GM18861 (cell line): ENCODE measurements around the gene FAM185A.
A peak's percentile ranks its signal among the peaks of the same experiment; 100 is the strongest.
"Not testable (repeated sequence)": the region's sequence is repeated elsewhere in the genome, so short reads cannot be mapped to it uniquely, and the experiment has no call there.

Experiments
- ATAC-seq: cut with Tn5 transposase; IDR thresholded peaks from one replicate; pipeline ENCODE4 v1.9.1; 2021; ENCODE audit not compliant: unreplicated experiment

FAM185A gene

DNA sequence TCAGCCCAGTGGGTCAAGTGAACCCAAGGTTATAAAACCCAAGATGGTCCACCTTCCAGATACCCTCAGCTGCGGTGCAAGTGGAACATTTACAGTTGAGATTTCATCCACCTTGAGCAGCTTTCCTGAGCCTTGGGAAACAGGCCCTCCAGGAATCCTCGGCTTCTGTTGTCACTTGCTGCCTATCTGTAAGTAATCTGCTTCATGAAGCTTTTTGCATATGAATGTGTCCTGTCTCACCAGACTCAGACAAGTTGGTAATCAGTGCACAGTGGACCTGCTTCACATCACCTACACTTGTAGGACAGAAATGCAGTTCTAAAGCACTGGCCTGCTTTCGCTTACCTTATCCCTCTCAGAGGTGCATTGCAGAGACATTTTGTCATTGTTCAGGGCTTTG lies 80.3 kb downstream of the FAM185A start:
- no peak for ATAC-seq

DNA sequence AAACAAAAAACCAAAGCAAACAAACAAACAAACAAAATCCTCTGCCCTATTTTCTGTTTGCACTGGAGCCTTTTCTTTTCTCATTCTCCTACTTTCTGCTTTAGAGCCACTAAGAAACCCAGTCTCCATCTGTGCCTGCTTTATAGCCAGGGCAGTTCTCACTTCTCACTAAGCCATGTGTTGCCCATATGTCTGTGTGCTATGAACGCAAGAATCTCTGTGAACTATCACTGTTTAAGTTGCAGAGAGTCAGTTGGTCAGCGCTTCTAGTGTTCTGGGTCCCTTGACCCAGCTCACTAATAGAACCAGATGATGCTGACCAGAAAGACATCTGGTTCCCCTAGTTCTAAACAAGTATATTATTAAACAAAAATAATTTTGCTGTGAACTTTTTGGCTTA lies 81.4 kb downstream of the FAM185A start:
- no peak for ATAC-seq

- ATAC-seq: no peak
Observed at GRCh38 chr7:102832674-102833073, 83.9 kb downstream of the FAM185A start.

DNA sequence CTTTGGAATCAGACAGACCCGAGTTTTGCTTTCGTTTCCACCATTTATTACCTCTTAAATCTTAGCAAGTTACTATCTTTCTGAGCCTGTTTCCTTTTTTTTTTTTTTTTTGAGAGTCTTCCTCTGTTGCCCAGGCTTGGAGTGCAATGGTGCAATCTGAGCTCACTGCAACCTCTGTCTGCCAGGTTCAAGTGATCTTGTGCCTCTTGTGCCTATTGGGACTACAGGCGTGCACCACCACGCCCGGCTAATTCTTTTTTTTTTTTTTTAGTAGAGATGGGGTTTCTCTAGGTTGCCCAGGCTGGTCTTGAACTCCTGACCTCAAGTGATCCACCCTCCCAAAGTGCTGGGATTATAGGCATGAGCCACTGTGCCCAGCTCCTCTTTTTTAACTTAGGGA lies 84.5 kb downstream of the FAM185A start:
- ATAC-seq: no peak

GRCh38 chr7:102834466-102834865 lies 85.7 kb downstream of the FAM185A start:
- ATAC-seq: no peak

GRCh38 chr7:102834999-102835398 lies 86.2 kb downstream of the FAM185A start:
- peak; percentile 94 for ATAC-seq

- no peak for ATAC-seq
Observed at GRCh38 chr7:102836191-102836919, 87.6 kb downstream of the FAM185A start.

DNA sequence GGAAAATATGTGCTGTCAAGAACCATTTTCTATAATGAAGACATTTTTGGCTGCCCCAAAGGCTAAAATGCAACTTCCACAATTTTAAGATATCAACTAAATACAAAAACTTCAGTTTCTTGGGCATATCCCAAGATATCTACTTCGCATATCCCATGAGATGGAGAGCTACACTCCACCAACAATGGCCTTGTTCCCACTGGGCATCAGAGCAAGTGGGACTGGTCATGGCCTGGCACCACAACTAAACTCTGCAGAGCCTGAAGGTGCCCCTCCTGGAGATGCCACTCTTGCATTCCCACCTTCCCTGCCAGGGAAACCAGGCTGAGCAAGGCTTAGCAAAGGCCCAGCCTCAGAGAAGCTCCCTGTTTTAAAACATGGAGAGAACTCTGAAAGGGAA lies 88.2 kb downstream of the FAM185A start:
- ATAC-seq: no peak

DNA sequence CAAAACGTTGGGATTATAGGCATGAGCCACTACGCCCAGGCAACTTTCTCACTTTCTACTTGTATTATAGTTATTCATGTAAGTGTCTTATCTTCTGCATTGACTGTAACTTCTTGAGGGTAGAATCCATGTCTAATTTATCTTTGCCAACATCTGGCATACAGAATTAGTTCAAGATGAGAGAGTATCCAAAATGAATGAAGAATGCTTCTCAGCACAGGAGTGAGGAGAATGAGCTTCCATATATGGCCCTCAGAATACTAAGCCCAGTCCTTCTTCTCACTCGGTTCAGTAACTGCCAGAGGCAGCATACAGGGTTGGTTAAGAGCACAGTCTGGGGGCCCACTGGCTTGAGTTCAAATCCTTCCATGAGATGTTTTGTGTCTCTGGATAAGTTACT lies 89.0 kb downstream of the FAM185A start:
- ATAC-seq: no peak

DNA sequence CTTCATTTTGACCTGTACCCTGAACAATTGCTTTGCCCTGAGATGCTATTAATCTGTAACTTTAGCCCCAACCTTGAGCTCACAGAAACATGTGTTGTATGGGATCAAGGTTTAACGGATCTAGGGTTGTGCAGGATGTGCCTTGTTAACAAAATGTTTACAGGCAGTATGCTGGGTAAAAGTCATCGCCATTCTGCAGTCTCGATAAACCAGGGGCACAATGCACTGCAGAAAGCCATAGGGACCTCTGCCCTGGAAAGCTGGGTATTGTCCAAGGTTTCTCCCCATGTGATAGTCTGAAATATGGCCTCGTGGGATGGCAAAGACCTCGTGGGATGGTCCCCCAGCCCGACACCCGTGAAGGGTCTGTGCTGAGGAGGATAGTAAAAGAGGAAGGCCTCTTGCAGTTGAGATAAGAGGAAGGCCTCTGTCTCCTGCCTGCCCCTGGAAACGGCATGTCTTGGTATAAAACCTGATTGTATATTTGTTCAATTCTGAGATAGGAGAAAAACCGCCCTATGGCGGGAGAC lies 89.8 kb downstream of the FAM185A start:
- ATAC-seq: not testable (repeated sequence)

DNA sequence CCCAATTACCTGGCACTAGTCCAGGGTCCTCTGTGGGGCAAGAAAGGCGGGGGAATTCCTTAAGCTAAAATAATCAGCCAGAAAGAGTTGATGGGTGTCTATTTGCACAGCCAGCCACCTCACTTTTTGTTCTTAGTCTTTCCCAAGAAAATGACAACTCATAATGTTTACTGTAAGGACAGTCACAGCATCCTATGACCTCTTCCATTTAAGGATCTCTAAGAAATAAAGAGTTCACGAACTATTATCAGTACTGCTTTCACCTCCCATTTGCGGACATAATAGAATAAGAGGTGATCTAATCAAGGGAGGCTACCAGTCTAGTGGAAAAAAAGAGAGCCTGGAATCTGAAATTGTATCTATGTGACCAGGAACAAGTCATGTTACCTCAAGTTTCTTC lies 91.6 kb downstream of the FAM185A start:
- ATAC-seq: no peak

- no peak for ATAC-seq
Observed at GRCh38 chr7:102841290-102841689, 92.5 kb downstream of the FAM185A start.

- no peak for ATAC-seq
Observed at GRCh38 chr7:102842284-102842683, 93.5 kb downstream of the FAM185A start.

DNA sequence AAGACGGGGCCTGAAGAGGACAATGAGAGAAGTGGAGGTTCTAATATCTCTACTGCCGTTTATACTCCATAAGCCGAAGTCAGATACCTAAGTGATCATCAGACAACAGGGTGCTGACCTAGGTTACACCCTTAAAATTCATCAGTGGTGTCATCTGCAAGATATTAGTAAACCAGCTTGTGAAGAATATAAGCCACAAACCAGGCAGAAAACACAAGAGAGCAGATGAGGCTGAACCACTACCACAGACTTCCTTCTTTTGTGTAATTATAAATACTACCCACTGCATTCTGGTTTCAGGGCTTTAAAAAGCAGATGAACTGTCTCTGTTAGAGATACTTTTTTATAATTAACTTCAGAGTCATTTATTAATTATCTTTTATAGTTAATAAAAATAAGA lies 95.1 kb downstream of the FAM185A start:
- ATAC-seq: peak; percentile 88

GRCh38 chr7:102845346-102845745 lies 96.5 kb downstream of the FAM185A start:
- no peak for ATAC-seq

DNA sequence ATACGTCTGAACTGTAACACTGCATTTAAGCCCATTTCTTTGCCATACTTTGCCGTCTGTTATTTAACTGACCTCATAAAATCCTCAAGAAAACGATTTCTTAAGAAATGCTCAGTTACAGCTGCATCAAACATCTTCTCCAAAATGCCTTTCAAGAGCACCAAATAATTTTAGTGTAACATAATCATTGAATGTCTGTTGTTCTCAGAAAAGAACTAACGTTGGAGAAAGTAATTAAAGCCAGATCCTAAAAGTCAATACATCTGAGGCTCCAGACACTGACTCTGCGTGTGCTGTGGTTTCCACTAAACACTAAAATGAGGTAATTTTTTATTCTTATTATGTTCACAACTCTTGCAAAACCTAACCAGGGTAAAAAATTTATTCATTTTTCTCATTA lies 100.3 kb downstream of the FAM185A start:
- ATAC-seq: no peak

GRCh38 chr7:102849538-102849937 lies 100.7 kb downstream of the FAM185A start:
- ATAC-seq: no peak

GRCh38 chr7:102856036-102856435 lies 107.2 kb downstream of the FAM185A start:
- no peak for ATAC-seq
